Stimulated activated CD4-positive, alpha-beta T cell treated with anti-CD3 and anti-CD28 coated beads, Interleukin-4, amount 100 ng/mL, for 1 hour (primary cell): ENCODE results near the gene VAT1.
"Not testable (repeated sequence)": the region's sequence is repeated elsewhere in the genome, so short reads cannot be mapped to it uniquely, and the experiment has no call there.

ENCODE experiments used
- DNase-seq: peaks from one replicate; pipeline ENCODE4 v3.0.0-alpha.2; 2020

The VAT1 gene

DNA sequence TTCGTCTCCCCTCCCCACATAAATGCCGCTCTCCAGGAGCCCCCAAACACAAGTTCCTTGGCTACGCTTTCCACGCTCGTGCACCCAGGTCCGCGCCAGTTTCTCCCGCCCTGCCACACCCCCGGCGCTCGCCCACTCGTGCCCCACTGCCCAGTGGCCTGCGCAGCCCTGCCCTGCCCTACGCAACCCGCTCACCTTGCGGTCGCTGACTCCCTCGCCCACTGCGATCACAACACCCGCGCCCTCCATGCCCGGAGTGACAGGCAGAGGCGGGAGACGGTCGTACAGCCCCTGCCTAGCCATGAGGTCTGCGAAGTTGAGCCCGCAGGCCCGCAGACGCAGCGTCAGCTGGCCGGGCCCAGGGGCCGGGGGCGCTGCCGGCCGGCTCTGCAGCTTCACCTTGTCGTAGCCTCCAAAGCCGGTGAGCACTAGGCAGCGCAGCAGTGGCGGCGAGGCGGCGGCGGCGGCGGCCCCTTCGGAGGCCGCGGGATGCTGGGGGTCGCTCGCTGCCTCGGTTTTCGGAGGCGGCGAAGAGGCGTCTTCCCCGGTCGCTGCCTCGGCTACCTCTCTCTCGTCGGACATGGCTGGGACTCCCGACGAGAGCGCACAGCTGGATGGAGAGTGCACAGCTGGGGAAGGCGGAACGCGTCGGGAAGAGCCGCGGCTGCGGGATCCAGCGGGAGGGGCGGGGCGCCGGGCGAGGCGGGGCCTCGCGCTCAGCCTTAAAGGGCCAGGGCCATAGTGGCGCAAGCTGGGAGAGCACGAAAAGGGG lies at the start of gene VAT1:
TSS of gene VAT1 (minus strand) at position 645 of the 772 bp plus-strand sequence. CDS start at position 582, 63 bp downstream.
- DNase-seq = peak; percentile 69

- DNase-seq = no peak
Measured at GRCh38 chr17:43070872-43071271, 48.7 kb upstream of the VAT1 start.

- DNase-seq = no peak
Measured at GRCh38 chr17:43070257-43070656, 48.1 kb upstream of the VAT1 start.

GRCh38 chr17:43069368-43069898 lies 47.2 kb upstream of the VAT1 start:
- DNase-seq = no peak

GRCh38 chr17:43068570-43069367 lies 46.6 kb upstream of the VAT1 start:
- no peak for DNase-seq

GRCh38 chr17:43062984-43063638 lies 40.9 kb upstream of the VAT1 start:
- DNase-seq = no peak

GRCh38 chr17:43056051-43056450 lies 33.9 kb upstream of the VAT1 start:
- DNase-seq = no peak

DNA sequence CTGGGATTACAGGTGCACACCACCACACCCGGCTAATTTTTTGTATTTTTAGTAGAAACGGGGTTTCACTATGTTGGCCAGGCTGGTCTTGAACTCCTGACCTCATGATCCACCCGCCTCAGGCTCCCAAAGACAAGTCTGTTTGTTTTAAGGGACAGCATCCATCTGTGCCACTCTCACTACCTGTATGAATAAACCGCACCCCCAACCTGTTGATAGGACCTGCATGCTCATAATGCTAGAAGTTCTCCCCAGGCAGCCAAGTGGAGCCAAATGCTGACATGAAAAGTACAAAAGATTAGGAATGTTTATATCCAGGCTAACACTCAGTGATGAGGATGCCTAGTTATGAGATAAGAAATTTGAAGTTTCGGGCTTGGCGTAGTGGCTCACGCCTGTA lies 30.8 kb upstream of the VAT1 start:
- DNase-seq = not testable (repeated sequence)

DNA sequence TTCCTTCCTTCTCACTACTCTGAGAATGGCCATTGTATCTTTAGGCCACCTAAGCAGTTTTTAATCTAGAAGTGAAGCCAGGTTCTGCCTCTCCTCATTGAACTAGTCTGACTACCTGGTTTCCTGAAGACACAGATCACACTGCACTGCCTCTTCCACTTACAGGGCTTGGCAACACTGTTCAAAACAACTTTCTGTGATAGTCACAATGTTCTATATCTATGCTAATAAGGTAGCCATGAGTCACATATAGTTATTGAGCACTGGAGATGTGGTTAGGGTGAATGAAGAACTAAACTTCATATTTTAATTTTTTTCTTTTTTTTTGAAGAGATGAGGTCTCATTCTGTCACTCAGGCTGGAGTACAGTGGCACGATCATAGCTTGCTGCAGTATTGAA lies 29.8 kb upstream of the VAT1 start:
- DNase-seq = no peak

DNA sequence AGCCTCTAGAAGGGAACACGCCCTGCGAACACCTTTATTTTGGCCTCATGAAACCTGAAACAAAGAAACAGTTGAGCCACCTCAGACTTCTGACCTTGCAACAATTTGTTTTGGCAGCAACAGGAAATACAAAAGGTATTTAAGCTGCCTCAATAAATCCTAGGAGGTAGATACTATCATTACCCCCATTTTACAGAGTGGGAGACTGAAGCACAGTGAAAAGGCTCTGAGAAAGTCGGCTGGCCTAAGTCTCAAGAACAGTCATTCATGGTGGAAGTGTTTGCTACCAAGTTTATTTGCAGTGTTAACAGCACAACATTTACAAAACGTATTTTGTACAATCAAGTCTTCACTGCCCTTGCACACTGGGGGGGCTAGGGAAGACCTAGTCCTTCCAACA lies 21.8 kb upstream of the VAT1 start:
- DNase-seq = no peak

DNA sequence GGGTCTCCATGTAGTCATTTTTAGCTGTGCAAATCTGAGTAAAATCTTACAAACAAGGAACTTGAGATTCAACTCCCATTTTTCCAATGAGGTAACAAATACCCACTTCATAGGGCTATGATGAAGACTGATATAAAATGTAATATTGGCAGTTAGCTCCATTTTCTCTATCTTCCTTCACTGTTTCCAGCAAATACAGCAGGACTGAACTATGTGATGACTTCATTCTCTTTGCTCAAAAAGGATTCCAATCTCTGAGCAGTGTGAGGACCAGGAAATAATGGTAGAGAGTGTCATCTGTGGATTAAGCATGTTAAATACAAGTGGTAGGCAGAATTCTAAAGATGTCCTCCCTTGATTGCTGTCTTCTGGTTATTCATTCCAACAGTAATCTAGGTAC lies 21.1 kb upstream of the VAT1 start:
- DNase-seq = no peak

DNA sequence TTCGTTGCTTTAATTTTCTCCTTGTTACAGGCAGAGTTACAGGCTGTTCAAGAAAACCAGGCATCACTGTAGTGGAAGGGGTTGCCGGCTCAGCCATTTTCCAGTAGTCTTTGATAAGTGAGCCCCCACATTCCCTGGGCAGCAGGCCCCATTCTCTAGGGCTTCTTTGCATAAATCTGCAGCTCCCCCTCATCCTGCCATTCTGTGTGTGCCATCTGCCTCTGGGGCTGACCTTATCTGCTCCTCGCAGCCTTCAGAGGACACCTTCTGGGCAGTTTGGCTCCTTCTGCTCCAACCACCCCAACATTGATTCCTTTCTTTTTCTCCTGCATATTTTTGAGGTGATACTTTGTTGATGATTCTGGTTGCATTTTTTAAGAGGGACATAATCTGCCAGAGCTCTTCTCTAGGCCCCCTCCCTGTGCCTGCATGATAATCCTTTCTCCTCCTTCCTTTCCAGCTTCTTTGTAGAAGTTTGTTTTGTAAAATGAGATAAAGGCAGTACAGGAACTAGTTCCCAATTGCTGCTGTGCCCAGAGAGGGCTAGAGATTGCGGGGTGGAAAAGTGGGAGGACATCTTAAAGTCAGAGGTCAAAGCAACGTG lies 19.9 kb upstream of the VAT1 start:
- no peak for DNase-seq

- DNase-seq = no peak
Measured at GRCh38 chr17:43040655-43041054, 18.5 kb upstream of the VAT1 start.

- DNase-seq = no peak
Measured at GRCh38 chr17:43039646-43040045, 17.5 kb upstream of the VAT1 start.

GRCh38 chr17:43034894-43035293 lies 12.7 kb upstream of the VAT1 start:
- no peak for DNase-seq

- DNase-seq = no peak
Measured at GRCh38 chr17:43033948-43034881, 12.0 kb upstream of the VAT1 start.

DNA sequence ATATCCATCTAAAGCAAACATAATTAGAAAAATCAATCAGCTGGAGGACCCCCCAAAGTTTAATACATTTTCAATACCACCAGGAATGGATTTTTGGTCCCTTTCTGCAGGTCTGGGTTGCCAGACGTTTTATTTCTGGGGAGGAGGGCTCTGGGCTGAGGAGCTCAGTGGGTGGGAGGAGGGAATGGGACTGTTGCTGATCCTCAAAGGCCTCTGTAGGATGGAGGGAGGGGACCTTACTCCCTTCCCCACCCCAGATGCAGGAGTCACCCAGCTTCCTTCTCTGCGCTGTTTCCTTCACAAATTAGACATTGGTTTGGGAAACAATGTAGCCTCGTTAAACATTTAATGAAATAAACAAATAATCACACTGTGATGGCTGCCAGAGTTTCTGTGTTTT lies 9.5 kb upstream of the VAT1 start:
- no peak for DNase-seq

- DNase-seq = no peak
Measured at GRCh38 chr17:43030137-43030767, 8.1 kb upstream of the VAT1 start.

DNA sequence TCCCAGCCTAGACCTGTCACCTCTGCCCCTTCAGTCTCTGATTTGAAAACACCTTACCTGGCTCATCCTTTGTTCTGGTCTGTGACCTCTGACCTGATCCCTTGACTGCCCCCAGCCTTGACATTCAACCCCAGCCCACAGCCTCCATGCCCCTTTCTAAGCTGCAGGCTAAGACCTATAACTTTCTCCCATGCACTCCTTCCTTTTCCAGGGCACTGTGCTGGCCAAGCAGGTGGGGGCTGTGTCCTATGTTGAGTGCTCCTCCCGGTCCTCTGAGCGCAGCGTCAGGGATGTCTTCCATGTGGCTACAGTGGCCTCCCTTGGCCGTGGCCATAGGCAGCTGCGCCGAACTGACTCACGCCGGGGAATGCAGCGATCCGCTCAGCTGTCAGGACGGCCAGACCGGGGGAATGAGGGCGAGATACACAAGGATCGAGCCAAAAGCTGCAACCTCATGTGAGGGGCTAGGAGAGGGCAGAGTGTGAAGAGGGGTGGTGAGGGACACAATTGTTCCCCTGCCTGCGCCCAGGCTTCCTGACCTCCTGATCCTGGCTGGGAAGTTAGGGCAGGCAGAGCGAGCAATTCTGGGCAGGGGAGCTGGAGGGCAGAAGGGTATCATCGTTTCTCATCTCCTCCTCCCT lies 6.2 kb upstream of the VAT1 start:
- DNase-seq = no peak

DNA sequence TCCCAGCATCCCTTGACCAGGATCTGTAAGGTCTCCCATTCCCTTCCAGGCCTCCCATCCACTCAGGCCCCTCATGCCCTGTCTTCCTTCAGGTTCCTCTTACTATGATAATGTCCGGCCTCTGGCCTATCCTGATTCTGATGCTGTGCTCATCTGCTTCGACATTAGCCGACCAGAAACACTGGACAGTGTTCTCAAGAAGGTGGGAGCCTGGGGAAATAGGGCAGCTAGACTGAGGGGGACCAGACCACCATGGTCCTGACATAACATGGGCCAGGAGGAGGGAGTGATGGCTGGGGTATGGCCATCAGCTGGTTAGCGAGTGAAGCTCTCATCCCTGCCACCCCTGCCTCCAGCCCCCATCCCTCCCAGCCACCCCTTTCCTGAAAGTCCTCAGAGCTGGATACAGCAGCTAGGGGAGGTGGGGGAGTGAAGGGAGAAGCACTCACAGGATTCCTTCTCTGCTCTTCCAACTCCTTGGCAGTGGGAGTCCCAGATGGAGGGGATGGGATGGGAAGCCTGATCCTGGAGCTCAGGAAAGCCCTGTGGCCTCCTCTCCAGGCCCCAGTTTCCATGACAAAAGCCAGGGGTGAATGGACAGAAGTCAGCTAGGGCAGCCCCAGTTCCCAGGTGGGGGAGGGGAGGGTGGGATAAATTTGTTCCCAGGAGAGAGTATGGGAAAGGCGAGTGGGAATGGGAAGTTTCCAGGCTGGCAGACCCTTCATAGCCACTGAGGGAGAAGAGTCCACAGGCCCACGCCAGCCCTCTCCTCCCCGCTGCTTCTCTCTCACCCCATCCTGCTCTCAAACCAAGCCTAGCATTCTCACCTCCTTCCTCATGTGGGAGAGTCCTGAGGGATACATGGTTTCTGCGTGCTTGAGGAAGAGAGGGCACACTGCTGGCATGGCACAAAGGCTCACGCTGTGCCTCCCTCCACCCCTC lies 5.2 kb upstream of the VAT1 start:
- no peak for DNase-seq
